ENCODE measurements around the gene PROZ.

PROZ gene

GRCh38 chr13:113142876-113143275 is 15.6 kb upstream of the PROZ start:
- DNase-seq = no peak
- Histone ChIP-seq H2BK120ac (ENCODE audit: low read depth, low read length) (no peak overlapping the region), H2BK5ac (ENCODE audit: low read depth, low read length, poor library complexity, severe bottlenecking) (no peak overlapping the region), H3K14ac (ENCODE audit: low read length in 2 of 2) (no peak overlapping the region), H3K27me3 (ENCODE audit: control insufficient read depth in 1 of 2, insufficient read depth in 1 of 2, low read length in 2 of 2) (peaks cover 5 to 7% of the 10 kb centered on the region in 2 experiments), H3K4me1 (ENCODE audit: control insufficient read depth, insufficient read depth, low read depth, low read length) (no peaks in the 10 kb centered on the region), H3K79me1 (replicated peaks; ENCODE audit: low read length, poor library complexity, severe bottlenecking) (no peaks in the 10 kb centered on the region), H3K36me3 (ENCODE audit: control insufficient read depth in 1 of 2, insufficient read depth in 2 of 2, low read depth in 1 of 2, low read length in 2 of 2) (peaks cover 0 to 15% of the 10 kb centered on the region in 2 experiments), H3K27ac (ENCODE audit: low read length, poor library complexity, severe bottlenecking) (no peak overlapping the region), H2AFZ (ENCODE audit: low read depth, low read length) (no peak overlapping the region), H3K4me2 (ENCODE audit: low read length, poor library complexity, severe bottlenecking) (no peak overlapping the region), H3K9ac (ENCODE audit: low read length) (no peak overlapping the region), H4K8ac (ENCODE audit: low read length) (no peak overlapping the region), H2BK12ac (ENCODE audit: low read length in 2 of 2) (no peak overlapping the region), H3K18ac (ENCODE audit: low read depth in 1 of 2, low read length in 2 of 2) (no peak overlapping the region), H3K23ac (ENCODE audit: low read length in 2 of 2) (no peak overlapping the region), H2AK5ac (ENCODE audit: low read length, severe bottlenecking) (no peak overlapping the region), H3K4ac (ENCODE audit: low read depth in 1 of 2, low read length in 2 of 2) (no peak overlapping the region), H2BK15ac (ENCODE audit: low read depth, poor library complexity, severe bottlenecking) (no peak overlapping the region), H4K91ac (ENCODE audit: low read length) (no peak overlapping the region), H3K4me3 (ENCODE audit: insufficient read depth in 1 of 2, low read depth in 1 of 2, low read length in 2 of 2) (no peak overlapping the region), H3K9me3 (ENCODE audit: control insufficient read depth, low read length) (no peaks in the 10 kb centered on the region)
- 91% methylated on average over 7 of the region's 7 CpGs for WGBS

- no peak overlapping the region for H3K4me2 ChIP-seq (ENCODE audit: low read length, poor library complexity, severe bottlenecking)
- WGBS = 91% methylated on average over 39 of the region's 39 CpGs
- DNase-seq = no peak
- peaks cover 0 to 15% of the 10 kb centered on the region in 2 experiments for H3K36me3 ChIP-seq (ENCODE audit: control insufficient read depth in 1 of 2, insufficient read depth in 2 of 2, low read depth in 1 of 2, low read length in 2 of 2)
- peak overlapping the region in 1 of 2 experiments; percentile 46 for H3K14ac ChIP-seq (ENCODE audit: low read length in 2 of 2)
- H3K27me3 ChIP-seq (ENCODE audit: control insufficient read depth in 1 of 2, insufficient read depth in 1 of 2, low read length in 2 of 2) = peaks cover 5 to 6% of the 10 kb centered on the region in 2 experiments
- H3K79me1 ChIP-seq (replicated peaks; ENCODE audit: low read length, poor library complexity, severe bottlenecking) = no peaks in the 10 kb centered on the region
- no peak overlapping the region for H3K9ac ChIP-seq (ENCODE audit: low read length)
- no peak overlapping the region for H3K18ac ChIP-seq (ENCODE audit: low read depth in 1 of 2, low read length in 2 of 2)
- no peak overlapping the region for H2BK12ac ChIP-seq (ENCODE audit: low read length in 2 of 2)
- H2BK5ac ChIP-seq (ENCODE audit: low read depth, low read length, poor library complexity, severe bottlenecking) = no peak overlapping the region
- no peak overlapping the region for H2AK5ac ChIP-seq (ENCODE audit: low read length, severe bottlenecking)
- H2AFZ ChIP-seq (ENCODE audit: low read depth, low read length) = no peak overlapping the region
- no peak overlapping the region for H4K8ac ChIP-seq (ENCODE audit: low read length)
- no peak overlapping the region for H3K4ac ChIP-seq (ENCODE audit: low read depth in 1 of 2, low read length in 2 of 2)
- H2BK120ac ChIP-seq (ENCODE audit: low read depth, low read length) = no peak overlapping the region
- no peaks in the 10 kb centered on the region for H3K4me1 ChIP-seq (ENCODE audit: control insufficient read depth, insufficient read depth, low read depth, low read length)
- no peak overlapping the region for H4K91ac ChIP-seq (ENCODE audit: low read length)
- no peak overlapping the region for H3K27ac ChIP-seq (ENCODE audit: low read length, poor library complexity, severe bottlenecking)
- H3K23ac ChIP-seq (ENCODE audit: low read length in 2 of 2) = no peak overlapping the region
- H3K4me3 ChIP-seq (ENCODE audit: insufficient read depth in 1 of 2, low read depth in 1 of 2, low read length in 2 of 2) = no peak overlapping the region
- no peaks in the 10 kb centered on the region for H3K9me3 ChIP-seq (ENCODE audit: control insufficient read depth, low read length)
- H2BK15ac ChIP-seq (ENCODE audit: low read depth, poor library complexity, severe bottlenecking) = no peak overlapping the region
Measured at GRCh38 chr13:113143466-113144254, 14.8 kb upstream of the PROZ start.

- no peak overlapping the region for H3K27ac ChIP-seq (ENCODE audit: low read length, poor library complexity, severe bottlenecking)
- H3K36me3 ChIP-seq (ENCODE audit: control insufficient read depth in 1 of 2, insufficient read depth in 2 of 2, low read depth in 1 of 2, low read length in 2 of 2) = peaks cover 0 to 15% of the 10 kb centered on the region in 2 experiments
- no peak overlapping the region for H3K18ac ChIP-seq (ENCODE audit: low read depth in 1 of 2, low read length in 2 of 2)
- H2AK5ac ChIP-seq (ENCODE audit: low read length, severe bottlenecking) = no peak overlapping the region
- H3K27me3 ChIP-seq (ENCODE audit: control insufficient read depth in 1 of 2, insufficient read depth in 1 of 2, low read length in 2 of 2) = peaks cover under 1 to 5% of the 10 kb centered on the region in 2 experiments
- H3K4ac ChIP-seq (ENCODE audit: low read depth in 1 of 2, low read length in 2 of 2) = no peak overlapping the region
- DNase-seq = no peak
- no peak overlapping the region for H2BK12ac ChIP-seq (ENCODE audit: low read length in 2 of 2)
- H3K14ac ChIP-seq (ENCODE audit: low read length in 2 of 2) = no peak overlapping the region
- H2AFZ ChIP-seq (ENCODE audit: low read depth, low read length) = no peak overlapping the region
- no peak overlapping the region for H3K4me2 ChIP-seq (ENCODE audit: low read length, poor library complexity, severe bottlenecking)
- H3K23ac ChIP-seq (ENCODE audit: low read length in 2 of 2) = no peak overlapping the region
- H3K9me3 ChIP-seq (ENCODE audit: control insufficient read depth, low read length) = no peaks in the 10 kb centered on the region
- no peak overlapping the region for H4K8ac ChIP-seq (ENCODE audit: low read length)
- no peak overlapping the region for H3K9ac ChIP-seq (ENCODE audit: low read length)
- no peak overlapping the region for H4K91ac ChIP-seq (ENCODE audit: low read length)
- no peak overlapping the region for H2BK5ac ChIP-seq (ENCODE audit: low read depth, low read length, poor library complexity, severe bottlenecking)
- H3K4me3 ChIP-seq (ENCODE audit: insufficient read depth in 1 of 2, low read depth in 1 of 2, low read length in 2 of 2) = no peak overlapping the region
- no peak overlapping the region for H2BK15ac ChIP-seq (ENCODE audit: low read depth, poor library complexity, severe bottlenecking)
- no peaks in the 10 kb centered on the region for H3K79me1 ChIP-seq (replicated peaks; ENCODE audit: low read length, poor library complexity, severe bottlenecking)
- H2BK120ac ChIP-seq (ENCODE audit: low read depth, low read length) = no peak overlapping the region
- 79% methylated on average over 9 of the region's 12 CpGs for WGBS
- H3K4me1 ChIP-seq (ENCODE audit: control insufficient read depth, insufficient read depth, low read depth, low read length) = no peaks in the 10 kb centered on the region
Measured at GRCh38 chr13:113144255-113144629, 14.2 kb upstream of the PROZ start.

GRCh38 chr13:113145496-113145895 is 13.0 kb upstream of the PROZ start:
- peaks cover 0 to 5% of the 10 kb centered on the region in 2 experiments for H3K27me3 ChIP-seq (ENCODE audit: control insufficient read depth in 1 of 2, insufficient read depth in 1 of 2, low read length in 2 of 2)
- H2BK15ac ChIP-seq (ENCODE audit: low read depth, poor library complexity, severe bottlenecking) = no peak overlapping the region
- no peak for DNase-seq
- no peak overlapping the region for H3K23ac ChIP-seq (ENCODE audit: low read length in 2 of 2)
- no peak overlapping the region for H2BK120ac ChIP-seq (ENCODE audit: low read depth, low read length)
- no peak overlapping the region for H3K9ac ChIP-seq (ENCODE audit: low read length)
- H3K4me1 ChIP-seq (ENCODE audit: control insufficient read depth, insufficient read depth, low read depth, low read length) = no peaks in the 10 kb centered on the region
- no peak overlapping the region for H4K8ac ChIP-seq (ENCODE audit: low read length)
- no peak overlapping the region for H3K27ac ChIP-seq (ENCODE audit: low read length, poor library complexity, severe bottlenecking)
- 90% methylated on average over 12 of the region's 12 CpGs for WGBS
- no peak overlapping the region for H3K18ac ChIP-seq (ENCODE audit: low read depth in 1 of 2, low read length in 2 of 2)
- no peak overlapping the region for H2AK5ac ChIP-seq (ENCODE audit: low read length, severe bottlenecking)
- H3K4me2 ChIP-seq (ENCODE audit: low read length, poor library complexity, severe bottlenecking) = no peak overlapping the region
- no peak overlapping the region for H2AFZ ChIP-seq (ENCODE audit: low read depth, low read length)
- H2BK5ac ChIP-seq (ENCODE audit: low read depth, low read length, poor library complexity, severe bottlenecking) = no peak overlapping the region
- H3K4me3 ChIP-seq (ENCODE audit: insufficient read depth in 1 of 2, low read depth in 1 of 2, low read length in 2 of 2) = no peak overlapping the region
- no peak overlapping the region for H2BK12ac ChIP-seq (ENCODE audit: low read length in 2 of 2)
- H3K14ac ChIP-seq (ENCODE audit: low read length in 2 of 2) = no peak overlapping the region
- H3K4ac ChIP-seq (ENCODE audit: low read depth in 1 of 2, low read length in 2 of 2) = no peak overlapping the region
- peaks cover 0 to 15% of the 10 kb centered on the region in 2 experiments for H3K36me3 ChIP-seq (ENCODE audit: control insufficient read depth in 1 of 2, insufficient read depth in 2 of 2, low read depth in 1 of 2, low read length in 2 of 2)
- no peaks in the 10 kb centered on the region for H3K79me1 ChIP-seq (replicated peaks; ENCODE audit: low read length, poor library complexity, severe bottlenecking)
- H3K9me3 ChIP-seq (ENCODE audit: control insufficient read depth, low read length) = no peaks in the 10 kb centered on the region
- no peak overlapping the region for H4K91ac ChIP-seq (ENCODE audit: low read length)
